Activated CD8-positive, alpha-beta T cell treated with anti-CD3 and anti-CD28 coated beads, Interleukin-2, amount 10 ng/mL, durations not matched to agents 7 days and 5 days (primary cell): ENCODE measurements around the gene GLS. TPM values are rescaled to one million over a fixed set of nuclear protein-coding genes. Genes with fewer than 3 reads are reported as not detected.

Experiments used
- total RNA-seq, 2 experiments: library from RNA; stranded (reverse); gene quantifications; one replicate each; pipeline ENCODE4 v1.2.3, GENCODE V29; 2021

Gene GLS
- total RNA-seq, 2 experiments from 2014 or later = 162 to 193 TPM

Other genes with a start within 250 kb of the GLS start
- 10 to 100 TPM; 23.4 to 23.7 TPM for gene NAB1, start 231.7 kb upstream of the GLS start, total RNA-seq
- 100 to 1,000 TPM; 472 to 473 TPM for gene STAT1, start 133.3 kb downstream of the GLS start, total RNA-seq